AG08395 (cell line): ENCODE measurements around the gene NUDCD2.
"Not testable (repeated sequence)": the region's sequence is repeated elsewhere in the genome, so short reads cannot be mapped to it uniquely, and the experiment has no call there.

Experiments
- DNase-seq: peaks from one replicate; pipeline ENCODE4 v3.0.0; 2012; ENCODE audit warnings: mixed read lengths, low spot score

The NUDCD2 gene

DNA sequence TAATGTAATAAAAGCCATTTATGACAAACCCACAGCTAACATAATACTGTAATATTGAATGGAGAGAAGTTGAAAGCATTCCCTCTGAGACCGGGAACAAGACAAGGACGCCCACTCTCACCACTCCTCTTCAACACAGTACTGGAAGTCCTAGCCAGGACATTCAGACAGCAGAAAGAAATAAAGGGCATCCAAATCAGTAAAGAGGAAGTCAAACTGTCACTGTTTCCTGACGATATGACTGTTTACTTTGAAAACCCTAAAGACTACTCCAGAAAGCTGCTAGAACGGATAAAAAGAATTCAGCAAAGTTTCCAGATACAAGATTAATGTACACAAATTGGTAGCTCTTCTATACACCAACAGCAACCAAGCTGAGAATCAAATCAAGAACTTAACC lies 33.8 kb downstream of the NUDCD2 start:
- not testable (repeated sequence) for DNase-seq

- no peak for DNase-seq
Observed at GRCh38 chr5:163424836-163425235, 35.1 kb downstream of the NUDCD2 start.

DNA sequence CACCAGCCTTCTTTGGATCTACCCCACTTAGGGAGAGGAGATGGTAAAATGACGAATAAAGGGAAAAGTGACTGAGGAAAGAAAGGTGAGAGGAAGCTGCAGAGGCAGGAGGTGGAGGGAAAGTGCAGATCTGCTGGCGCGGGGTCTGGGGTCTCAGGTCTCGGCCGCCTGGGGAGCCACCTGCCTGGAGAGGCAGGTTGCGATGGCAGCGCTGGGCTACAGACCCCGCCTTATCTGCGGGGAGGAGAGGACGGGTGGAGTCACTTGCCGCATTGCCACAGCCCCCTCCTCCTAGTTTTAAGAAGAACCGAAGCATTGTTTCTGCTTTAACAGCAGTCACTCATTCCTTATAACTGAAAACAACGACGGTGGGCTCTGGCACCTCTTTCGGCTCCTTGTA lies 44.2 kb downstream of the NUDCD2 start:
- DNase-seq: not testable (repeated sequence)

DNA sequence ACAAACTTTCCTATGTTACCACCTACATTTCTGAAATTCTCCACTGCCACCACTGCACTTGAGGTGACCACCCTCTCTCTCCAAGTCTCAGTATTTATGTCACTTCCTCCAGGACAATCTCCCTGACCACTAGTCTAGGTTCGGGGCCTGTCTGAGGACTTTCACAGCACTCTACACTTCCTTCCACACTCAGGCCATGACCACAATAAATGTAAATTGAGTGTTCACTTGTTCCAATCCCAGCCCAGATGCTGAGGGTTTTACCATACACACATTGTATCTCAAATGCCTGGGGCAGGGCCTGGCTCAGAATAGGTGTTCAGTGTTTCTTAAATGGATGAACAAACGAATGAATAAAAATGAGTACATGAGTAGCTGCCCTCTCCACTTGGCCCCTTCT lies 49.4 kb downstream of the NUDCD2 start:
- no peak for DNase-seq

DNA sequence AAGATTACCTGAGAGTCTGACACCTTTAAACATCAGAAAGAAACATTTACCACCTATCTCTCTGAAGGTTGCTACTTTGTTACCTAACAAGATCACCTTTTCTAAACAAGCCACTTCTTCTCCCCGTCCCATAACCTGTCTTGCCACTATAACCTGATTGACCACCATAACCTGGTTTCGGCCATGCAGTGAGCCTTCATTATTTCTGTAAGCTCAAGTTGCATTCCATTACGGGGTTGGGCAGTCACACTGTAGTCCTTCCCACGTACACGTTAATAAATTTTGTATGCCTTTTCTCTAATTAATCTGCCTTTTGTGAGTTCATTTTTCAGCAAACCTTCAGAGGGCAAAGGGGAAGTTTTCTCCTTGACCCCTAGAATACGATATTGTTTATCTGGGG lies 50.5 kb downstream of the NUDCD2 start:
- DNase-seq: no peak

GRCh38 chr5:163408311-163408923 lies 51.5 kb downstream of the NUDCD2 start:
- DNase-seq: peak; percentile 70

GRCh38 chr5:163407034-163407655 lies 52.8 kb downstream of the NUDCD2 start:
- peak; percentile 9 for DNase-seq

- no peak for DNase-seq
Observed at GRCh38 chr5:163404364-163405173, 55.3 kb downstream of the NUDCD2 start.

- no peak for DNase-seq
Observed at GRCh38 chr5:163402007-163402406, 57.9 kb downstream of the NUDCD2 start.

DNA sequence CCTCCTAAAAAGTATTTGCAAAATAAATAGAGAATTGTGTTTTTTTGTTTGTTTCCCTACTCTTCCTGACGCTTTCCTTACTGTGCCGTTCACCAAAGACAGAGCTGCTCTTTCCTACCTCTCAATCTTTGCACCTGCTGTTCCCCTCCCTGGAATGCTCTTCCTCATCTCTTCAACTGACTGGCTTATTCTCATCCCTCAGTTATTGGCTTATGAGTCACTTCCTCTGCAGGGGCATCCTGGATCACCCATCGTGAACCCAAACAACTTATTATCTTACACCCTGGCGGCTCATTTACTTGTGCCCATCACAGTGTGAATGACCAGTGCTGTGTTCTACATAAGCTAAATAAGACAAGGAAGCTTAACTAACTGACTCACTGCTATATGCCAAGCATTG lies 58.6 kb downstream of the NUDCD2 start:
- no peak for DNase-seq

DNA sequence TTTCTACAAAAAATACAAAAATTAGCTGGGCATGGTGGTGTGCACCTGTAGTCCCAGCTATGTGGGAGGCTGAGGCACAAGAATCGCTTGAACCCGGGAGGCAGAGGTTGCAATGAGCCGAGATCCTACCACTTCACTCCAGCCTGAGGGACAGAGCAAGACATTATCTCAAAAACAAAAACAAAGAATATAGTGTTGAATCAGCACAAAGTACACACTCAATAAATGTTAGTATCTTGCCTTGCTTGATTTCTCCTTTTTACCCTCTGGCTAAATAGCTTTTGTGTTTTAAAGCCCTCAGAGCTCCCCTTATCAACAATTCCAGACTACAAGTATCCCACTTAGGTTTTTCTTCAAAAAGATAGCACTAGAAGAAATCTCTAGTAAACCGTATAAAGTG lies 60.0 kb downstream of the NUDCD2 start:
- no peak for DNase-seq

DNA sequence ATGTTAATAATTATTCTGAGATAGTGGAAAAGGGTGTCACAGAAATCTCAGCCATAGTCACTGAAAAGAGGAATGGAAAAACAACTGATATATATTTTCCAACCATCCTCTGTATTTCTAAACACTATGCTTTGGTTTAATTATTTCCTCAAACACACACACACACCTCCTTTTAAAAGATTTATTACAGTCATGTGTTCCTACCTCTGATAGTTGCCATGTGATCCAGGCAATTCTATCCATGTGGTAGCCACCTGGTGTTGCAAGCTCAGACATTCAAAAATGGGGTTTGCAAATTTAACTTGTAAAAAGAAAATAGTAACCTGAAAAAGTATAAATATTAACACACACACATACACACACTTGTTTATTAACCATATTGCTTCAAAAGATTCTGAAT lies 62.5 kb downstream of the NUDCD2 start:
- no peak for DNase-seq

DNA sequence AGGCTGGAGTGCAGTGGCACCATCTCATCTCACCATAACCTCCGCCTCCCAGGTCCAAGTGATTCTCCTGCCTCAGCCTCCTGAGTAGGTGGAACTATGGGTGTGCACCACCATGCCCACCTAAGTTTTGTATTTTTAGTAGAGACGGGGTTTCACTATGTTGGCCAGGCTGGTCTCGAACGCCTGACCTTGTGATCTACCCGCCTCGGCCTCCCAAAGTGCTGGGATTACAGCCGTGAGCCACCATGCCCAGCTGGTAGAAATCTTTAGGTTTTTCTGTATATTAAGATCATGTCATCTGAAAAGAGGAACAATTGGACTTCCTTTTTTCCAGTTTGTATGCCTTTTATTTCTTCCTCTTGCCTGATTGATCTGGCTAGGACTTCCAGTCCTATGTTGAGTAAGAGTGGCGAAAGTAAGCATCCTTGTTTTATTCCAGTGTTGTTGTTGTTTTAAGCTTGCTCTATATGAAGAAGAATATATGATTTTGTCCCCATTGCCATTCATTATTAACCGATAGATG lies 63.0 kb downstream of the NUDCD2 start:
- DNase-seq: not testable (repeated sequence)
